GM18517 (cell line): ENCODE data around the gene CMIP.
A peak's percentile ranks its signal among the peaks of the same experiment; 100 is the strongest.

Experiments
- ATAC-seq: cut with Tn5 transposase; IDR thresholded peaks from one replicate; pipeline ENCODE4 v1.9.1; 2021; ENCODE audit warnings: mild to moderate bottlenecking, moderate library complexity; ENCODE audit not compliant: unreplicated experiment

The CMIP gene

DNA sequence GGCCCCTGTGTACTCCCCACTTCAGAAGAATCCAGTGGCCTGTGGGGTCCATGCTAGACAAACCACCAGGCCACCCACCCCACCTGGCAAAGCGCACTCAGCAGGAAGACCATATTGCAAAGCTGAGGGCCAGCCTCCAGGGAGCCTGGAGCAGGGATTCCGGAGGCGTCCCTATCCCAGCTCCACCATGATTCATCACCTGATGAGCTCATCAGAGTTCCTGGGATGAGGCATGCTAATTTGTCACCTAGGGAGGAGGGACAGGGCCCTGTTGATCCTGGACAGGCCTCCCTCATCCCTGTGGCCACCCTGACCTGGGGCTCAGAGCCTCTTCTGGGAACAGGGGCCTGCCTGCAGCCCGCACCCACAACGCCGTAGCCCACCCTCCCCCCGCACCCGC, 202.9 kb downstream of the CMIP start:
- no peak for ATAC-seq

DNA sequence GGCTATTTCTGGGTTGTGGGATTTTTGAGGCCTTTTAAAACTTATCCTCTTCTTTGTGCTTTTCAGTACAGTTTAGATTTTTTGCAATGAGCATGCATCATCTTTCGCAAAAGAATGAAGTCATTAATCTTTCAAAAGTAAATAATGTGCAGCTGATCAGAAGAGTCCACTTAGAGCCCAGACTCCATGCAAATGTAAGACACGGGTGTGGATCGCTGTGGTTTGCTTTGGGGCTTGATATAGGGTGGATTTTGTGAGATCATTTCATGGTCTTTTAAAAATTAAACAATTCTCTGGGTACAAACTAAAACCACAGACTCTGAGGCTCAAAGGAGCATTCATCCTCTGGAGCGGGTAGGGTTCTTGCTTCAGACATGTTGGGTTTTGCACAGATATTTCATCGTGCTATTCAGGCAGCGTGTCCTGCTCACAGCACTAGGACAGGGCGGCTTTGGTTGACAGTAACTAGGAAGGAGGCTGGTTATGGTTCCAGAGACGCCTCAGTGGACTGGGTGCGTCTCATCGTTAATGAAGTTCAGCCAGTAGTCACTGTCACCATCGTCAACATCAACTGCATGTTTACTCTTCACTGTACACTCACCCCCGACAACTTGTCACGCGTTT, 205.1 kb downstream of the CMIP start:
- no peak for ATAC-seq

GRCh38 chr16:81650281-81650680, 205.7 kb downstream of the CMIP start:
- ATAC-seq: no peak

- no peak for ATAC-seq
Measured at GRCh38 chr16:81650982-81651562, 206.5 kb downstream of the CMIP start.

GRCh38 chr16:81651758-81652718, 207.4 kb downstream of the CMIP start:
- ATAC-seq: no peak

GRCh38 chr16:81652798-81653505, 208.3 kb downstream of the CMIP start:
- peak; percentile 72 for ATAC-seq

GRCh38 chr16:81654346-81654745, 209.7 kb downstream of the CMIP start:
- no peak for ATAC-seq

DNA sequence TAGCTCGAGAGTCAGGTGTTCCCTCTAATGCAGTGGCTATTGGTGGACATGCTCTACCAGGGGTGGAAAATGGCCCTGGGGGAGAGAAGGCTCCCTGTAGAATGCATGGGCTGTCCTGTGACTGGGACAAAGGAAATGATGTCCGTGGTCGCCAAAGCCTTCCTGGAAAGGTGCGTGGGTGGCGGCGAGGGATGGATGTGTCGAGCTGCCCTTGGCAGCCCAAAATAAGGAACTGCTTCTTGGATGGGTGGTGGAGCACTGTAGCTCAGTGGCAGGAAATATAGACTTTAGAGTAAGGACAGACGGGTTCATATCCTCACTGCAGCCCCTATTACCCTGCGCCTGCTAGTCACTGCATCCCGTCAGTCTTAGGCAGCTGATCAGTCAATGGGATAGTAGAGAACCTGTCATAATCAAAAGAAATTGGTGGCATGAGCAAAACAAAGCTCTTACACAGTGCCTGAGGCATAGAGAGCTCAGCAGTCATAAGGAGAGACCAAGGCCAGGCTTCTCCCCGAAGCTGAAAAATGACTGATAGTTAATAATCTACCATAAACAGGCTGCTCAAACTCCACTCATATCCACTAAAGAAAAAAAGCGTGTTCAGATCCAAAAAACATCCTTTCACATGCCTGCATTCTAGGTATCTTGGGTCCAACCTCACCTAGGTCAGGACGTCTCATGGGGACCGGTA, 211.0 kb downstream of the CMIP start:
- ATAC-seq: no peak

DNA sequence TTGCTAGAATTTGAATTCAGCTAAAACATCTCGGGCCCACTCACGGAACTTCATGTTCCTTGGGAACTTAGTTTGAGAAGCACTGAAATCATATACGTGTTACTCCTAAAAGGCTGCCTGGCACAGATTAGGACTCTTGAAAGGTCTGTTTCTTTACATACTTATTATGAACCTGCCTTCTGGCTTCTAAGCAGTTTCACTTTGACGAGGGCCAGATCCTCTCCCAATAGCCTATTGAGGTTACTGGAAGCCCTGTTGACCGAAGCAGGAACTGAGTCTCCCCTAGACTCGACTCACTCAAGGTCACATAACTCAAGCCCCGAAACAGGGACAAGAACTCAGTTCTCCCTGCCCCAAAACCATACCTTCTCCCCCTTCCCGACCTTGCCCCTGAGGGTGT, 212.6 kb downstream of the CMIP start:
- ATAC-seq: no peak

DNA sequence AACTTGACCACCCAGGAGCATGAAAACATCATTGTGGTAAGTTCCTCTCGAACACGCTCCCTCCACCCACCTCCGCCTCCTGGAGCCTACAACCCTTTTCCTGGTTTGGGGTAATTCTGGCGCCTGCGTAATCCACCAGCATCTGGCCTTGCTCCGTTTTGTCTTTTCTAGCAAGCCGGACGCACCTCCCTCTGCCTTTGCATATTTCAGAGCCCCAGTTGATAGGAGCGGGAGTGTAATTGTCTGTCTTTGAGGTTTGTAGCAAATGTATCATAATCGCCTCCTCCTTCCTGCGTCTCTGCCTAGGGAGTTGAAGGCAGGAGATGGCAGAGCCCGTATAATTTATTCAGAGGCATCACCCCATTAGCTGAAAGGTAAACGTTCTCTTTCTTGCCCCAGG, 213.2 kb downstream of the CMIP start:
- no peak for ATAC-seq

GRCh38 chr16:81658373-81658772, 213.8 kb downstream of the CMIP start:
- ATAC-seq: no peak

GRCh38 chr16:81659249-81659648, 214.6 kb downstream of the CMIP start:
- ATAC-seq: no peak

DNA sequence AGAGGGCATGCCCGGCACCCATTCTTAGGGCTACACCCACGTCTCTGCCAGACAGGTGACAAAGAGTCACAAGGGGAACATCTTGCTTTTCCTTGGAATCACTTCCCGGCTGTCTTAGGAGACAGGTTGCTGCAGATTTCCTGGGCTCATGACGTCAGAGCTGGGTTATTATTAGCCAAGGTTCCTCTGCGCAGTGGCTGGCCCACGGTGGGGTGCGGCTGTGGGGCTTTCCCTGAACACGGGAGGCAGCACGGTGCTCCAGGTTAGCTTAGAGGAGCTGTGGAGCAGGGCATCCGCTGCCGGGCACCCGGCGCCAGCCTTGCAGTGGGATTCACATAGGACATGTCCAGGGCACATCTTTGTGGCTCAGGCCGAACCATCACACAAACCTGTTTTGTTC, 216.5 kb downstream of the CMIP start:
- ATAC-seq: no peak

DNA sequence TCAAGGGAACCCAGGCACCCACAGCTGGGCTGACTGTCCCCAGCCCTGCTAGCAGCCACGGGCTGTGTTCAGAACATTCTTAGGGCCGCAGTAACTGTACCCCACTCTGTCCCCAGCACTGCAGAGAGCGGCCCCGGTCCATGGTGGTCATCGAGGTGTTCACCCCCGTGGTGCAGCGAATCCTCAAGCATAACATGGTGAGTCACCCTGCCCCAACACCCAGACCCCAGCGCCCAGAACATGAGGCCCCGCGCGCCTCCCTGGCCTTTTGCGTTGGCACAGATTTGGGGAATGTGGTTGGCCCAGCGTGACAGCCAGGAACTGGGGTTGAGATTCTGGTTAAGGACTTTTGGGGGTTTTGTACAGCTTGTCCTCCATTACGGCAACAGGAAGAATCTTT, 219.5 kb downstream of the CMIP start:
- ATAC-seq: no peak

DNA sequence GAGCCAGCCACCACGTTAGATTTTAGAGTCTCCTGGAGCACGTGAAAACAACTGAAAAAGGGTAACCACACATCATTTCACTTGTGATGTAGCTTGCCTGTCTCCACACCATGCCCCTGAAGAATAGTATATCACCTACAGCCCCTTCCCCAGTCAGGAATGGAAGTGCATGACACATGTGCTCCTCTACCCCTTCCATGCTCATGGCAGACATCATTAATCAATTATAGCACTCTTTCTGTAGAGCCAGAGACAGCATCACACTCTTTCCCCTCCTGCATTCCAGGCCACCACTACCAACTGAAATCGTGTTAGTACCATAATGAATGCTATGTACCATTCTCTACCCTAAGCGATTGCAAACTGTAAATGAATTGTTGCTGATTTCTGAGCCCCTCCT, 221.0 kb downstream of the CMIP start:
- no peak for ATAC-seq

GRCh38 chr16:81666113-81666512, 221.5 kb downstream of the CMIP start:
- ATAC-seq: no peak

DNA sequence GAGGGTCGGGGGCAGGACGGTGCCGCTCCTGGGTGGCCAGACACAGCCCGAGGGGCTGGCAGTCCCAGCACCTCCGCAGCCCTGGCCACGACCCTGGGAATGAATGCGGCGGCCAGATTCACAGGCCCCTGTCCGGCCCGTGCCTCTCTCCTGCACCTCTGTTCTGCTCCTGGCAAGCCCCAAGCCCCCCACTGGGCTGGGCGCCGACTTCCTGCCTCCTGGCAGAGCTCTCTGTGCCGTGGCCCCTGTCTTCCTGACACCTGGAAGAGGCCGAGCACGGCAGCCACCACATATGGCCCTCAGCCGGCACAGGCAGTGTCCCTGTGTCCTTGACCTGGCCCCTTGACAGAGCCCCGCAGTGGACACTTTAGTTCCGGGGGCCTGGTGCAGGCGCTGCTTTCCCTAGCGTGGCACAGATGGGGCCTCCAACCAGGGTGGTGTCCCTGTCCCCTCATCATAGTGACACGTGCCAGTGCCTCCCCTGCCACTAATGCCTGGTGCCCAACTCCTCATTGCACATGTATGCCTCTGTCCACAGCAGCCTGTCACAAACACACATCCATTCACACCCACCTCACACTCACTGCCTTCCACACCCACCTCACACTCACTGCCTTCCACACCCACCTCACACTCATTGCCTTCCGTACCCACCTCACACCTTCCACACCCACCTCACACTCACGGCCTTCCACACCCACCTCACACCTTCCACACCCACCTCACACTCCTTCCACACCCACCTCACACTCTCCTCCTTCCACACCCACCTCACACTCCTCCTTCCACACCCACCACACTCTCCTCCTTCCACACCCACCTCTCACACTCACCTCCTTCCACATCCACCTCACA, 223.9 kb downstream of the CMIP start:
- no peak for ATAC-seq

- no peak for ATAC-seq
Measured at GRCh38 chr16:81669473-81670350, 225.1 kb downstream of the CMIP start.
